GM10248 (cell line): ENCODE measurements around the gene HSPB1.
"Not testable (repeated sequence)": the region's sequence is repeated elsewhere in the genome, so short reads cannot be mapped to it uniquely, and the experiment has no call there.

Experiments
- CTCF ChIA-PET: fragments of 300-600 bp; sonication (Branson Sonifier 250); formaldehyde crosslinking; extraction: SDS; loops from one replicate; lab custom pipeline; 2021; ENCODE audit warnings: antibody characterized with exemption; lab: Yijun Ruan, JAX
- POLR2A ChIA-PET: fragments of 350-650 bp; sonication (Branson Sonifier 250); formaldehyde crosslinking; extraction: SDS; loops from one replicate; lab custom pipeline; 2020; ENCODE audit warnings: antibody characterized with exemption; lab: Yijun Ruan, JAX
- DNase-seq: peaks from one replicate; pipeline ENCODE4 v3.0.0; 2012; ENCODE audit errors: extremely low spot score
- CTCF ChIP-seq: IDR thresholded peaks from 2 replicates; pipeline ENCODE4 v1.5.1; 2012; ENCODE audit warnings: mild to moderate bottlenecking, low read depth; ENCODE audit errors: extremely low read depth, missing control alignments, control extremely low read depth

The HSPB1 gene

DNA sequence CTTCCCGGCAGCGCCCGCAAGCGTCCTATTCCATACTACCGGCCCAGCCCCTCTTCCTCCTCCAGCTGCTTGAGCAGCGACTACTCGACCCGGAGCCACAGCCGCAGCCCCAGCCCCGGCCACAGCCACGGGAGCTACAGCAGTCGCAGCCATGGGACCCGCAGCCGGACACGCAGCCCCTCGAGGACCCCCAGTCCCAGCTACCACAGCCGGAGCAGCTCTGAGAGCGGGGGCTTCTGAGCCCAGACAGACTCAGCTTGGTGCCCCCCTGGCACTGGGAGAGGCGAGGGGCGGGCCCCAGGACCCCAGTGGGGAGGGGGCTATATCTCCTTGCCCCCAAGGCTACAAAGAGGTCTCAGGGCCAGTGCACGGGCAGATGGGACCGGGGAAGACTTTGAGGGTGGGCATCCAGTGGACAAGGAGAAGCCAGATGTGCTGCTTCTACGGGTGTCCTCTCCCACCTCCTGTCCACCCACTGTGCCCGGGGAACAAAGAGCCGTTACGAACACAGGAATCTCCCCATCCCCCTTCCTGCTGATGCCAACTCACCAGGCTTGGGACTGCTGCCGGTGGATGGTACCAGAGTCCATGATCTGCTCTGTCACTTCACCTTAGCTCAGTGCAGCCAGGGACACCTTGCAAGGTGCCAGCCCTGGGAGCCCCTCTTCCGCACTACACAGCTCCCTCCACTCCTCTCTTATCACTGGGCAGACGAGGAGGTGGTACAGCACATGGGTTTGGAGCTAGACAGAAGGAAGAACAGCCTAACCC, 16.7 kb upstream of the HSPB1 start:
- TF ChIP-seq CTCF = no peak
- CTCF ChIA-PET = interaction anchor here (0.7 to 19.3 kb wide), 3 partner anchors 23 to 108 kb away, joined by 3 to 339 read pairs (median 6); no protein-coding TSS in a partner anchor

GRCh38 chr7:76286842-76287403, 15.6 kb upstream of the HSPB1 start:
- DNase-seq = no peak
- no peak for TF ChIP-seq CTCF
- CTCF ChIA-PET = interaction anchor here (0.7 to 19.3 kb wide), 2 partner anchors 24 to 26 kb away, joined by 3 to 339 read pairs; no protein-coding TSS in a partner anchor
- POLR2A ChIA-PET = no interaction called here

More for the DNA sequence above, 16.7 kb upstream of the HSPB1 start:
- DNase-seq = no peak
- POLR2A ChIA-PET = no interaction called here

DNA sequence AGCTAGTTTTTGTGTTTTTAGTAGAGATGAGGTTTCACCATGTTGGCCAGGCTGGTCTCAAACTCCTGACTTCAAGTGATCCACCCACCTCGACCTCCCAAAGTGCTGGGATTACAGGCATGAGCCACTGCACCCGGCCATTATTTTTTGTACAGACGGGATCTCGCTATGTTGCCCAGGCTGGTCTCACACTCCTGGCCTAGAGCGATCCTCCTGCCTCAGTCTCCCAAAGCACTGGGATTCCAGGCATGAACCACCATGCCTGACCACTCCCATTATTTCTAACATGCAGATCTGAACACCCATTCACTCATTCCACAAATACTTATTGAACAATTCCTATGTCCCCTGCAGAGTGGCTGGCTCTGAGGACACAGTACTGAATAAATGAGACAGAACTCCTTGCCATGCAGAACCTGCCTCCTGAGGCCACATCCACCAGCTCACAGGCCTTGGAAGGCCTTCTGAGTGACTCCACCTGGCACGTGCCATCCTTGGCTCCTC, 11.6 kb upstream of the HSPB1 start:
- CTCF ChIA-PET = interaction anchor here (0.7 to 19.3 kb wide), 18 partner anchors 8 to 185 kb away, joined by 3 to 339 read pairs (median 4); partner anchors contain the start of gene HSPB1

DNA sequence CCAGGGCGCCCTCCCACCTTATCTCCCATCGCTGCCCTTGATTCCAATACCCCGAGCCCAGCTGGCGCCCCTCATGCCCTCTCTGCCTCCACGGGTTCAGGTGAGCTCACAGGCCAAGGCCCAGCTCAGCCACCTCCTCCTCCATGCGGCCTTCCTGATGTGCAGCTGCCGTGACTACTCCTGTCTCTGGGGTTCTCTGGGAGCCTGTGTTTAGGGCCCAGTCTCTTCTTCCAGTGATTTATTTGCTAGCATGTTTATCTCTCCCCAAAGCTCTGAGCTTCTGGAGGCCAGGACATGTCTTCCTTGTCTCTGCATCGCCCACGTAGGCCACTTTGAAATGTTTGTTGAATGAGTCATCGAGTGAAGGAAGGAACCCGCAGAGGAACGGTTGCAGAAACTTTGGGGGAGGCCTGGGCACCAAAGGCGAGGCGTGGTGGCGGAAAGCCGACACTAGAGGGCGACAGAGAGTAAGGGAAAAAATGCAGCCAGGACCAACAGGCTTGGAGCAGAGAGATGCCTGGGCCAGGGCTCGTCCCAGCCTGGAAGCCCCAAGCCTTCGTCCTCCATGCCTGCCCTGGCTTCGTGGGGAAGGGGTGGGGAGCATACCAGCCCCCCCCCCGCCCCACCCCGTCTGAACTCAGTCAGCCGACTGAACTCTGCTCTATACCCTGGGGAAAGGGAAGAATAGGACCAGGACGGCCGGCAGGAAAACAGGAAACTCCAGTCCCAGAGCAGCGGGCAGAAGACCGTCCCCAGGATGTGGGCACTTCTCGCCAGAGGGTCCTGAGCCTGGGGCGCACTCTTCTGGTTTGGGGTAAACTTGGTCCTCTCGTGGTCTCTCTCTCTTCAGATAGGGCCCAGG, 10.9 kb upstream of the HSPB1 start:
- peak; percentile 98 for TF ChIP-seq CTCF
- CTCF ChIA-PET = interaction anchor here (0.6 to 19.3 kb wide), 24 partner anchors 8 to 1043 kb away, joined by 3 to 339 read pairs (median 4); partner anchors contain the start of gene HSPB1
- peak; percentile 92 for DNase-seq
- POLR2A ChIA-PET = interaction anchor here (0.6 to 0.7 kb wide), 2 partner anchors 8 to 11 kb away, joined by 3 to 4 read pairs; no protein-coding TSS in a partner anchor

More for the DNA sequence above, 11.6 kb upstream of the HSPB1 start:
- POLR2A ChIA-PET = interaction anchor here (0.7 kb wide), 1 partner anchor 12 kb away, joined by 4 read pairs; no protein-coding TSS in a partner anchor
- not testable (repeated sequence) for DNase-seq

DNA sequence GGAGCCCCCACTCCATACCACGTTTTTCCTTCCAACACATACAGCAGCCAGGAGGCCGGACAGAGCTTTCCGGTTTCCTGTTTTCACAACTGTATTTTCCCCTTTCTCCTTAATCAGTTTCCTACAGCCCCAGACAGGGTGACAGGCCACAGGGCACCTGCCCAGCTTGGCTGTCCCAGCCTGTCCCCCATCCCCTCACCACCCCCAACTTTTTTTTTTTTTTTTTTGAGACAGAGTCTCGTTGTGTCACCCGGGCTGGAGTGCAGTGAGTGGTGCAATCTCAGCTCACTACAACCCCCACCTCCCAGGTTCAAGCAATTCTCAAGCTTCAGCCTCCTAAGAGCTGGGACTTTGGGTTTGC, 10.3 kb upstream of the HSPB1 start:
- no peak for TF ChIP-seq CTCF
- CTCF ChIA-PET = interaction anchor here (0.6 to 19.3 kb wide), 12 partner anchors 10 to 1043 kb away, joined by 3 to 339 read pairs (median 4); partner anchors contain the start of gene HSPB1
- DNase-seq = no peak
- POLR2A ChIA-PET = interaction anchor here (0.6 to 0.7 kb wide), 3 partner anchors 8 to 27 kb away, joined by 3 to 7 read pairs (median 4); no protein-coding TSS in a partner anchor

- CTCF ChIA-PET = interaction anchor here (0.8 to 19.3 kb wide), 10 partner anchors 9 to 114 kb away, joined by 3 to 339 read pairs (median 4); partner anchors contain the start of gene HSPB1
- POLR2A ChIA-PET = interaction anchor here (0.6 to 1.7 kb wide), 3 partner anchors 10 to 27 kb away, joined by 4 to 7 read pairs (median 6); partner anchors contain the start of gene HSPB1
- DNase-seq = not testable (repeated sequence)
These were observed 9.6 kb upstream of the HSPB1 start for GRCh38 chr7:76292911-76293310.
